Gastrocnemius medialis (tissue), 4 donors: ENCODE results near the gene TRAK1.

Source experiments
- POLR2A ChIP-seq, 2 donors: fragments of 450-650 bp; IDR thresholded peaks; one replicate each; pipeline ENCODE4 v1.6.1; 2017; ENCODE audit warnings: antibody characterized with exemption in 2 of 2, mild to moderate bottlenecking in 2 of 2, moderate library complexity in 2 of 2
- TF ChIP-seq, protein P1 (sequence below), 5 experiments: fragments of 450-650 bp in 3 of 5; fragments of 200-600 bp in 2 of 5; sonication (generic) in 2 of 5; IDR thresholded peaks in 4 of 5; conservative IDR thresholded peaks in 1 of 5; 1 replicate in 4 of 5; 2 replicates in 1 of 5; pipeline ENCODE4 v1.5.1; 2016 to 2019; ENCODE audit warnings: antibody characterized with exemption in 5 of 5, mild to moderate bottlenecking in 3 of 5, moderate library complexity in 3 of 5

DNA sequence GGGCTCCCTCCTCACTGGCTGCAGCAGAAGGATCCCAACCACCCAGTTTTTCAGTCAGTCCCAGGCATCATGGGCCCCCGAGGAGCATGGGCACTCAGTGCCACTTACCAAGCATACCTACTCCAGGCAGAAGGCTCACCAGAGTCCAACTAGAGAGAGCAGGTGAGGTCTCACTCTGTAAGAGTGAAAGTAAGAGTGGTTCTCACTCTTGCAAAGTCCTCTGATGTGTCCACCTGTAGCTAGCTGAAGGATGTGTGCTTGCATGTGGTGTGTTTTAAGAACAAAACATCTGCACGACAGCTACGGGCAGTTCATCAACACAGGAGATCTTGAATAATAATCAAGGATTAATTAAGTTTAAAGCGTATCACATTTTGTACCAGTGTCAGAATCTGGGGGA is 125.1 kb downstream of the TRAK1 start:
- TF ChIP-seq POLR2A (IDR thresholded peaks at IDR 0.05) = no peak
- TF ChIP-seq, protein P1, sequence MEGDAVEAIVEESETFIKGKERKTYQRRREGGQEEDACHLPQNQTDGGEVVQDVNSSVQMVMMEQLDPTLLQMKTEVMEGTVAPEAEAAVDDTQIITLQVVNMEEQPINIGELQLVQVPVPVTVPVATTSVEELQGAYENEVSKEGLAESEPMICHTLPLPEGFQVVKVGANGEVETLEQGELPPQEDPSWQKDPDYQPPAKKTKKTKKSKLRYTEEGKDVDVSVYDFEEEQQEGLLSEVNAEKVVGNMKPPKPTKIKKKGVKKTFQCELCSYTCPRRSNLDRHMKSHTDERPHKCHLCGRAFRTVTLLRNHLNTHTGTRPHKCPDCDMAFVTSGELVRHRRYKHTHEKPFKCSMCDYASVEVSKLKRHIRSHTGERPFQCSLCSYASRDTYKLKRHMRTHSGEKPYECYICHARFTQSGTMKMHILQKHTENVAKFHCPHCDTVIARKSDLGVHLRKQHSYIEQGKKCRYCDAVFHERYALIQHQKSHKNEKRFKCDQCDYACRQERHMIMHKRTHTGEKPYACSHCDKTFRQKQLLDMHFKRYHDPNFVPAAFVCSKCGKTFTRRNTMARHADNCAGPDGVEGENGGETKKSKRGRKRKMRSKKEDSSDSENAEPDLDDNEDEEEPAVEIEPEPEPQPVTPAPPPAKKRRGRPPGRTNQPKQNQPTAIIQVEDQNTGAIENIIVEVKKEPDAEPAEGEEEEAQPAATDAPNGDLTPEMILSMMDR (IDR thresholded peaks at IDR 0.05 in 4 of 5, conservative IDR thresholded peaks at IDR 0.05 in 1 of 5) = no peak
